ENCODE results near the gene TNRC6C. TPM values are rescaled to one million over a fixed set of nuclear protein-coding genes. Genes with fewer than 3 reads are reported as not detected.

TNRC6C gene
- total and polyA plus RNA-seq, 9 of the 15 experiments (the other 6 are each of a cell fraction or from before 2014, with no cell fraction given) = 0.20 to 4.9 (median 2.3) TPM

- TF ChIP-seq TSC22D4 (tag; IDR thresholded peaks at IDR 0.05) (no peak), ZHX1 (conservative IDR thresholded peaks at IDR 0.05; ENCODE audit: low read length) (no peak), ZSCAN29 (IDR thresholded peaks at IDR 0.05) (no peak), HINFP (tag; conservative IDR thresholded peaks at IDR 0.05; ENCODE audit: low read depth) (no peak), CHD1 (IDR thresholded peaks at IDR 0.05; ENCODE audit: low read length) (no peak), PTTG1 (tag; IDR thresholded peaks at IDR 0.05; ENCODE audit: low read depth) (no peak), USF2 (CRISPR knock-in tag; IDR thresholded peaks at IDR 0.05) (no peak), ZFP91 (CRISPR knock-in tag; IDR thresholded peaks at IDR 0.05) (no peak), YY1 (IDR thresholded peaks at IDR 0.05; ENCODE audit: borderline replicate concordance in 1 of 3, control insufficient read depth in 1 of 3, extremely low read depth in 1 of 3, insufficient read depth in 3 of 3, insufficient read length in 1 of 3, insufficient replicate concordance in 2 of 3, low read depth in 1 of 3, low read length in 2 of 3) (no peak), BCOR (IDR thresholded peaks at IDR 0.05) (peak; percentile 59; the same call in 1 of the 2 replicates), EHMT2 (IDR thresholded peaks at IDR 0.05) (no peak), MTA3 (IDR thresholded peaks at IDR 0.05; ENCODE audit: borderline replicate concordance) (peak; percentile 23; the same call in 1 of the 2 replicates), FOXK2 (conservative IDR thresholded peaks at IDR 0.05 in 1 of 2, IDR thresholded peaks at IDR 0.05 in 1 of 2; ENCODE audit: low read depth in 2 of 2) (peak in 1 of 2 experiments; percentile 53; a peak in 1 of 4 replicates), ZBTB12 (CRISPR knock-in tag; IDR thresholded peaks at IDR 0.05) (no peak), RFX7 (CRISPR knock-in tag; IDR thresholded peaks at IDR 0.05) (no peak), NCOA6 (IDR thresholded peaks at IDR 0.05) (no peak), CC2D1A (IDR thresholded peaks at IDR 0.05) (peak; percentile 82; the same call in 1 of the 2 replicates), RBM17 (IDR thresholded peaks at IDR 0.05; ENCODE audit: borderline replicate concordance, low read depth, low read length) (no peak), E2F5 (CRISPR knock-in tag; IDR thresholded peaks at IDR 0.05) (no peak), NFYB (IDR thresholded peaks at IDR 0.05; ENCODE audit: extremely low read depth, insufficient read length) (no peak)
Observed at GRCh38 chr17:78029697-78030096, 71.2 kb downstream of the TNRC6C start (continued).
